ENCODE measurements around the gene GLRX2.

GLRX2 gene

DNA sequence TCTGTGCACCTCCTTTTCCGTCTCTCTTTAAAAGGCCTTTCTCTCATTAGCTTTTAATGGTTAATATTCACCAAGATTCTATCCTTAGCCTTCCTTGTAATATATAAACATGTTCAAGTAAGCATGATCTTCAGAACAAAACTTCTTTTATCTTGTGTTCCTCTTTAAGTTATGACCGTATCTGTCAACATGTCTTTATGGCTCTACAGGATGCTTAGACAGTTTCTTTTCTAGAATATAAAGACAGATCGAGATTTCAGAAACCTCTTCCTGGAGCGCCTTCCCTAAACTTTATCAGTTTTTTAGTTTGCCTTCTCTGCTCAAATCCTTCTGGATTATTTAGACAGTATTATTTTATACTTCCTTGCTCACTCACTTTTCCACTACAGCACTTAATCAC is 38.6 kb downstream of the GLRX2 start:
- Histone ChIP-seq H3F3A (ENCODE audit: insufficient read depth) (peaks cover 17% of the 10 kb centered on the region; the same call in 1 of the 2 replicates), H4K20me1 (ENCODE audit: low read depth, low read length) (0 out of 2 replicates have a peak, but pooled peaks cover 8% of the 10 kb centered on the region), H3K9ac (ENCODE audit: low read length) (no peak overlapping the region), H3K4me2 (ENCODE audit: low read depth, low read length, poor library complexity, severe bottlenecking) (no peak overlapping the region), H3K4me3 (ENCODE audit: insufficient read depth, low read length, poor library complexity, severe bottlenecking) (no peak overlapping the region), H3K27ac (ENCODE audit: low read depth, low read length) (no peak overlapping the region), H3K9me3 (ENCODE audit: insufficient read depth, low read length) (no peaks in the 10 kb centered on the region), H3K9me2 (replicated peaks; ENCODE audit: insufficient read depth, low read length) (no peaks in the 10 kb centered on the region), H3K36me3 (ENCODE audit: low read length) (peaks cover 13% of the 10 kb centered on the region), H2AFZ (ENCODE audit: low read depth, low read length, severe bottlenecking) (no peak overlapping the region), H3K79me2 (ENCODE audit: insufficient read depth, low read length) (peaks cover 72% of the 10 kb centered on the region), H3K27me3 (ENCODE audit: low read length) (no peaks in the 10 kb centered on the region)
- no peak for TF ChIP-seq CTCF (IDR thresholded peaks at IDR 0.05; ENCODE audit: insufficient read depth, low read length, poor library complexity, severe bottlenecking)
- TF ChIP-seq EZH2phosphoT487 (conservative IDR thresholded peaks at IDR 0.05; ENCODE audit: low read length) = no peak

- Histone ChIP-seq H3K4me2 (ENCODE audit: low read depth, low read length, poor library complexity, severe bottlenecking) (no peak overlapping the region), H3K79me2 (ENCODE audit: insufficient read depth, low read length) (peaks cover 79% of the 10 kb centered on the region), H3F3A (ENCODE audit: insufficient read depth) (peaks cover 20% of the 10 kb centered on the region; the same call in 1 of the 2 replicates), H3K27ac (ENCODE audit: low read depth, low read length) (no peak overlapping the region), H3K9ac (ENCODE audit: low read length) (no peak overlapping the region), H3K36me3 (ENCODE audit: low read length) (peaks cover 13% of the 10 kb centered on the region), H4K20me1 (ENCODE audit: low read depth, low read length) (0 out of 2 replicates have a peak, but pooled peaks cover 8% of the 10 kb centered on the region), H2AFZ (ENCODE audit: low read depth, low read length, severe bottlenecking) (no peak overlapping the region), H3K9me3 (ENCODE audit: insufficient read depth, low read length) (no peaks in the 10 kb centered on the region), H3K27me3 (ENCODE audit: low read length) (no peaks in the 10 kb centered on the region), H3K9me2 (replicated peaks; ENCODE audit: insufficient read depth, low read length) (no peaks in the 10 kb centered on the region), H3K4me3 (ENCODE audit: insufficient read depth, low read length, poor library complexity, severe bottlenecking) (no peak overlapping the region)
- TF ChIP-seq CTCF (IDR thresholded peaks at IDR 0.05; ENCODE audit: insufficient read depth, low read length, poor library complexity, severe bottlenecking) = no peak
- no peak for TF ChIP-seq EZH2phosphoT487 (conservative IDR thresholded peaks at IDR 0.05; ENCODE audit: low read length)
Observed at GRCh38 chr1:193065954-193066353, 39.3 kb downstream of the GLRX2 start.

- H2AFZ ChIP-seq (ENCODE audit: low read depth, low read length, severe bottlenecking) = no peak overlapping the region
- H3F3A ChIP-seq (ENCODE audit: insufficient read depth) = peaks cover 14% of the 10 kb centered on the region; the same call in 1 of the 2 replicates
- H3K9me3 ChIP-seq (ENCODE audit: insufficient read depth, low read length) = no peaks in the 10 kb centered on the region
- H3K4me2 ChIP-seq (ENCODE audit: low read depth, low read length, poor library complexity, severe bottlenecking) = no peak overlapping the region
- peaks cover 13% of the 10 kb centered on the region for H3K36me3 ChIP-seq (ENCODE audit: low read length)
- H4K20me1 ChIP-seq (ENCODE audit: low read depth, low read length) = 0 out of 2 replicates have a peak, but pooled peaks cover 8% of the 10 kb centered on the region
- peaks cover 94% of the 10 kb centered on the region for H3K79me2 ChIP-seq (ENCODE audit: insufficient read depth, low read length)
- no peak overlapping the region for H3K9ac ChIP-seq (ENCODE audit: low read length)
- H3K27ac ChIP-seq (ENCODE audit: low read depth, low read length) = no peak overlapping the region
- H3K27me3 ChIP-seq (ENCODE audit: low read length) = no peaks in the 10 kb centered on the region
- no peak for TF ChIP-seq EZH2phosphoT487 (conservative IDR thresholded peaks at IDR 0.05; ENCODE audit: low read length)
- TF ChIP-seq CTCF (IDR thresholded peaks at IDR 0.05; ENCODE audit: insufficient read depth, low read length, poor library complexity, severe bottlenecking) = no peak
- no peak overlapping the region for H3K4me3 ChIP-seq (ENCODE audit: insufficient read depth, low read length, poor library complexity, severe bottlenecking)
- no peaks in the 10 kb centered on the region for H3K9me2 ChIP-seq (replicated peaks; ENCODE audit: insufficient read depth, low read length)
Observed at GRCh38 chr1:193062698-193063463, 42.3 kb downstream of the GLRX2 start.

Data from SU-DHL-6 (cell line).